Epidermal melanocyte (primary cell): ENCODE measurements around the gene KCNQ1.

Experiments used
- DNase-seq: peaks from one replicate; pipeline ENCODE4 v3.0.0; 2011; ENCODE audit warnings: low spot score; ENCODE audit not compliant: insufficient read length

Gene KCNQ1

DNA sequence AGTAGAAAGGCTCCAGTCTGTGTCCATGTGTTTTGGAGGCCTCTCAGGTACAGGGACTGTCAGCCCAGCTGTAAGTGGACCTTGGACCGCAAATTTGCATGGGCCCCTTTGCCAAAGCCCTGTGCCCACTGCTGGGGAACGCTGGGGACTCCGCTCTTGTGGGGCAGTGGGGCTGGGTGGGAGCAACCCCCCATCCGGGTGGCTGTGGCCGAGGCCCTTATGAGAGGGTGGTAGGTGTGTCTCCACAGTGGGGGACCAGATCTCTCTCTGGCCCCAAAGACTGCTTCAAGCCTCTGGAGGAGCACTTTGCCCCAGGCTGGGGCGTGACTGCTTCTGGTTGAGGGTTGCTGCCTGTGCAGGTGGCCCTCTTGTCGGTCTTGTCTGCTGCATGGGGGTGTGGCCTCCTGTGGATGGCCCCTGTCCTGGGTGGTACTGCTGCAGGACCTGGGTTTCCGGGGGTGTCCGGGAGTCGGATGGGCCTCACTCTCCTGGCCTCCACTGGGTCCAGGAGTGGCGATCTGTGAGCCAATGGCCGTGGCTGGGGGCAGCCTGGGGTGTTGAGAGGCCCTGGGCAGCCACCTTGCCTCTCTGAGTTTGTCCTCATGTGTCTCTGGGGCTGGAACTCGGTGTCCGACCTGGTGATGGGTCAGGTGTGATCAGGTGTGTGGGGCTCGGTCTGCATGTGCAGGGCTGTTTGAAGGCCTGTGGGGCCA is 15.9 kb downstream of the KCNQ1 start:
- DNase-seq: no peak

DNA sequence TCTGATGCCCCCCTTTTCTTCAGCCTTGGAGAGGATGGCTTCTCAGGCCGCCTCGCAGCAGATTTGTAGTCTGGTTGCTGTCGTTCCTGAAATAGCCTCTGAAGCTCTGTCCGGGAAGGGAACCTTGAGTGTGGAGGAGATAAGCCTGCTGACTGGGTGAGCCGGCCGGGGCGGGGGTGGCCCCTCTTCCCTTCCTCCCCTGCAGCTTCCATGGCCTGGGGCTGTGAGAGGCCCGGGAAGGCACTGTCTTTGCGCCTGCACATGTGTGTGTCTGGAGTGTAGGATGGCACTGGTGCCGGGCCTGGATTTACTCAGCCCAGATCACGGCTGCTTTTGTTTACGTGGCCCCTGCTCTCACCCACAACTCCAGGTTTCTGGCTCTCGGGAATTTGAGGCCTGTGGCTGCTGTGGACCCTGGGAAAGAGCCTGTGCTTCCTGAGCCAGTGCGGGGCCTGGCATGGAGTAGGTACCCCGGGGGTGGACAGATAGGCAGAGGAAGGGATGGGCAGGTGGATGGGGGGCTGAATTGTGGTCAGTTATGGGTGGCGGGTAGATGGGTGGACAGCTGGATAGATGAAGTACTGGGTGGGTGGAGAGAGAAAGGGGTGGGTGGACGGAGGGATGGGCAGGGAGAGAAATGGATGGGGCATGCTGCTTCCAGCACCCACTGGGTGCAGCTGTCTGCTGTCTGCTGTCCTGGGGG is 16.6 kb downstream of the KCNQ1 start:
- DNase-seq: no peak

- DNase-seq: no peak
These were observed 17.2 kb downstream of the KCNQ1 start for GRCh38 chr11:2461956-2462542.

DNA sequence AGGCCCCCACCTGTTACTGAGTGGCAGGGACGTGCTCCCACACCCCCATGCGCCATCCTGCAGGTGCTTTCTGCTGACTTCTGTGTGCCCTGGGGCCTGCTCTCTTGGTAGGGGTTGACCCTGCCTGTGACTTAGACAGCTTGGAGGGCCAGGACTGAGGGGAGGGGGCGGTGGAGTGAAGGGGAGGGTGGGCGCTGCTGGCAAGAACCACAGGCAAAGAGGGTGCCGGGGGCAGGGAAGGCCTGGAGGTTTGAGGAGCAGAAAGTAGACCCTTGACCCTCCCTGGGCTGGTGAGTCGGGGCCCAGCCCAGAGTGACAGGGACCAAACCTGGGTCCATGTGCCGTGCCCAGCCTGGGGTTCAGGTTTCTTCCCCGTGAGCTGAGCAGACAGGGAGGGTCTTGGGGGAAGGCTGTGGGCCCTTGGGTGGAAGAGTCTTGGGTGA is 17.8 kb downstream of the KCNQ1 start:
- no peak for DNase-seq

GRCh38 chr11:2462986-2463765 is 18.4 kb downstream of the KCNQ1 start:
- peak; percentile 7 for DNase-seq

DNA sequence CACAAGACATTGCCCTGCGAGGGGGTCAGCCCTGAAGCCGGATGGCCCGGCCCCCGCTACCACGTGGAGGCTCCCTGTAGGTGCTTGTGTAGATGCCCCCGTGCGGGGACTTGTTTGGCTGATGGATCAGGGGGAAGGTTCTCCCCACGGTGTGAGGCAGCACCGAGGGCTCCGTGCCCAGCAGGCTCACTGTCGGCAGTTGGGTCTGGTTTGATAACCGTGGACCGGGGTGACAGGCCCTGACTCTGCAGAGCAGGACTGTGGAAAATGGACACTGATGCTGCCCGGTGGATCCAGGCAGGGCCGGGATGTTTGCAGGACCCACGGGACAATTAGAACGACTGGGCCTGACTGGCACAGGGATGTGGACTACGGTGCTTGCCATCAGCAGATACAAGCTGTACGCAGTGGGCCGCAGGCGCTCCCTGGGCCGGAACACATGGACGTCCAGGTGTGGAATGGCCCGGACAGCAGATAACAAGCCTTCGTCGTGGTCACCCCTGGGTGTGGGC is 19.0 kb downstream of the KCNQ1 start:
- no peak for DNase-seq

DNA sequence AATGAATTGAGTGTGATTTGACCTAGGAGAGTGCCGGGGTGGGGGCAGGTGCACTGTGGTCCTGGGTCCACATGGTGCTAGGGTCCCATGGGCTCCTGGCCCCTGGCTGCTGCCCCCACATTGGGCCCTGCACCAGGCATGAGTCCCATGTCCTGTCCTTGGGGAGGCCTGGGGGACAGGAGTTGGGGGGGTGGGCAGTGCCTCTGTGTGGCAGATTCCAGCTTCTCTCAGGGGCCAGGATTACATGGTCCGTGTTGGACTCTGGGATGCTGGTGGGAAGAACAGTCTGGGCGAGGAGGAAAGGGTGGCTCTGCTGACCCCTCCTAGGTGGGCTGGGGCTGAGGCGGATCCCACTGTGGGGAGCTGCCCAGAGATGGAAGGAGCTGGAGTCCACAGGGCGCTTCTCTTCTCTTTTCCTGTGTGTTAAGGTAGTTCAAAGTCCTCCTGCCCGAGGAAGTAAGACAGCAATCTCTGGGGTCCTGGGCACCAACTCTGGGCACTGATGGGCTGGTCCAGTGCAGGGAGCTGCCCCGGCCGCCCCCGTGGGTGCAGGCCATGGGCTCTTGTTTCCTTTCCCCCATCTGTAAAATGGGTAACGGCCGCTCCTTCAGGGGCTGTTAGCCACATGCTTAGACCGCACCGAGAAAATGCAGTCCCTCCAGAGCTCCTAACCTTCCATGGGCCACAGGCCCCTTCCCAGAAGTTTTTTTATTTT is 19.8 kb downstream of the KCNQ1 start:
- no peak for DNase-seq

DNA sequence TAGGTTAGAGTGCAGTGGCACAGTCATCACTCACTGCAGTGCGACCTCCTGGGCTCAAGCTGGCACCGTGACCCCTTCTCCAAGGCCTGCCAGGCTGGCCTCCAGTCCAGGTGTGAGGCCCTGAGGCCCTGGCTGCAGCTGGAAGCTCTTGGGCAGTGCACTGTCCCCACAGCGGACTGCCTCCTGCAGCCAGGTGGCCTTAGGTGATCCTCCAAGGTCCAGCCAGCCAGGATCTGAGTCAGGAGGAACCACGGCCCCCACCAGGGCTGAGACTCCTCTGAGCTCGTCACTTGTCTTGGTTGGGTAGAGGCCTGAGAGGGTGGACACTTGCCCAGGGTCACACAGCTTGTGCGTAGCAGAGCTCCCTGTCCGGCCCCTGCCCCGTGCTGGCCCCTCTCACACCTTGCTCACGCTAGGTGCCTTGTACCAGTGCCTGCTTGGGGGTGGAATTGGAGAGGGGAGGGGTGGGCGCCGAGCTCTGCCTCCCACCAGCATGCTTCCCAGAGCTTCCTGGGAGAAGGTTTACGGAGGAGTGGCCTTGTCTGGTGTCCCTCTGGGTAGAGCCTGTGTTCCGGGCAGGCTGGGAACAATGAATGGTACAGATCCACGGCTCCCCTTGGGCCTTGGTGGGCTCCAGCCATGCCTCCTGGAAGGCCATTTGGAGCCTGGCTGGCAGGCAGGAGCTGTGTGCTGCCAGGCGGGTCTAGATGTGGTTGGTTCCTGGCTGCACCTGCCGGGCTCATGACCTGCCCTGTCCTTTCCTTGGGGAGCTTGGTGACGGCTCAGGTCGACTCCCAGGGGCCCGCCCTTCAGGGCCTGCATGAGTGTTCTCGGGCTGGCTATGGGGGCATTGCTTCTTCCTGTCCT is 20.6 kb downstream of the KCNQ1 start:
- no peak for DNase-seq

DNA sequence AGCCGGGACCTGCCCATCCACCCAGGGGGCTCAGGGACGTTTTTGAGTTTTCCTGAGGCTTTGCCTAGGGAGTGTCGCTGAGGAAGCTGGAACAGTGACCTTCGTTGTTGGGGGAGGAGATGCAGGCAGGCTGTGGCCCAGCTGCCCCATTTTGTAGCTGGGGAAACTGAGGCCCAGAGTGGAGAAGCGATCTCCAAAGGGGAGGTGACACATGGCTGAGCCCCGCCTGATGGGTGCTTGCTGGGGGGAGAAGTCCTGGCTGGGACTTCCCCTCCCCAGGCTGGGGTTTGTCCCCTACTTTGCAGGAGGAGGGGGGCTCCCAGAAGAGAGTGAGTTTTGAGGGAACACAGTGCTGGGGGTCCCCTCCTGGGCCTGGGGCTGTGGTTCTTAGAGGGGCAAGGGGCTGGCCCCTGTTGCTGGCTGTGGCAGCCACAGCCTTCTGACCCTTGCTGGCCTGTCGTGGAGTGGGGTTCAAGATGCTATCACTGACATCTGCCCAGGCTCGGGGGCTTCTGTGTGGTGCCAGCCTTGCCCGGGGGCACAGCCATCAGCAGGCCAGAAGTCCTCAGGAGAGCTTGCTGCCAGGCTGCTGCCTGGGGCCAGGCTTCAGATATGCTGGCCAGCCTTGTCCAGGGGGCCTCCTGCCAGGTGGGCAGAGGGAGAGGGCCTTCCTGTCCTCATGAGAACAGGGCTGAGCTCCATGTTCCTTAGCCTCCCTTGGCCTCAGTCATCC is 21.4 kb downstream of the KCNQ1 start:
- DNase-seq: no peak

- no peak for DNase-seq
These were observed 22.3 kb downstream of the KCNQ1 start for GRCh38 chr11:2466869-2467694.

- no peak for DNase-seq
These were observed 22.9 kb downstream of the KCNQ1 start for GRCh38 chr11:2467695-2468055.

DNA sequence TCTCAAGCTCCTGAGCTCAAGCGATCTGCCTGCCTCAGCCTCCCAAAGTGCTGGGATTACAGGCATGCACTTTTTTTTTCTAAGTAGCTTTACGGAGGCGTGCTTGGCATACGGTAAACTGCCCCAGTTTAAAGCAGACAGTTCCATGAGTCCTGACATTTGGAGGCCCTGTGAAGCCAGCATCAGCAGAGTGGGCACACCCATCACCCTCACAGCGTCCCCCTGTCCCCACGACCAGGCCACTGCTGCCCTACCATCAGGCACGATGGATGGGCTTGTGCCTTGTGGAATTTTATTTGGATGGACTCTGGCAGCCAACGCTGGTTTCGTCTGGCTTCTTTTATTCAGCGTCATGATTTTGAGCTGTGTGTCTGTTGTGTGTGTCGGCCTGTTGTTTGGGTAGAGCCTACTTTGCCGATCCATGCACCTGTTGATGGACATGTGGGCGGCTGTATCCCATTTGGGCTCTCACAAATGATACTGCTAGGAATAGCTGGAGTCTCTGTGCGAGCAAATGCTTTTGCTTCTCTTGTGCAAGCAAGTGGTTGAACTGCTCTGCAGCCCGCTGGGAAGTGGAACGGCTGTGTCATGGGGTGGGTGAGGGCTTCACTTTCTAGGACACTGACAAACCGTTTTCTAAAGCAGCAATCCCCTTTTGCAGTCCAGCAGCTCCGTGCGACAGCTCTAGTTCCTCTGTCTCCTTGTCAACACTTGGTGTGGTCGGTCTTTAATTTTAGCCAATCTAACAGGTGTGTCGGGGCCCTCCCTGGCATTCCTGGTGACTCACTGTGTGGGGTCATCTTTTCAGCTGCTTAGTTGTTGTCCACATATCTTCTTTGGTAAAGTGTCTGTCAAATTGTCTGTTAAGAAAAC is 23.8 kb downstream of the KCNQ1 start:
- DNase-seq: no peak

DNA sequence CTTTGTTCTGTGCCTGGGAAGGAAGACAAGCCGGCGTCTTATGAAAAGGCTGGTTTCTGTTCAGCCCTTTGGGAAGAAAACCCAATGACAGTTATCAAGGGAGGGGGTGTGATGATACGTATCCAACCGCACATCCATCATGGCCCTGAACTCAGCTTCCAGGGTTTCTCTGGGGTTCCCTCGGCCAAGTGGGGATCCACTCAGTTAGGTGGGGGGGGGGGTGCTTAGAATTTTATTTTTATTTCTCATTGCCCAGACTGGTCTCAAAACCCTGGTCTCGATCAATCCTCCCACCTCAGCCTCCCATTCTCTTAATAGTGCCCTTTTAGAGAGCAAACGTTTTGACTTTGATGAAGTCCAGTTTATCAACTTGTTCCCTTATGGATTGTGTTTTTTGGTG is 25.7 kb downstream of the KCNQ1 start:
- no peak for DNase-seq

GRCh38 chr11:2471048-2471803 is 26.4 kb downstream of the KCNQ1 start:
- no peak for DNase-seq

DNA sequence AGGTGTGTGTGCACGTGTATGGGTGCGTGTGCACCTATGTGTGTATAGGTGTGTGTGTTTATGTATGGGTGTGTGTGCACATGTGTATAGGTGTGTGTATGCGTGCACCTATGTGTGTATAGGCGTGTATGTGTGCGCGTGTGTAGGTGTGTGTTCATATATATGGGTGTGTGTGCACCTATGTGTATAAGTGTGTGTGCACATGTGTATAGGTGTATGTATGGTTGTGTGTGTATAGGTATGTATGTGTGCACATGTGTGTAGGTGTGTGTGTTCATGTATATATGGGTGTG is 26.9 kb downstream of the KCNQ1 start:
- DNase-seq: no peak

- DNase-seq: no peak
These were observed 27.8 kb downstream of the KCNQ1 start for GRCh38 chr11:2472428-2473186.
